Gastroesophageal sphincter (tissue), 4 donors: ENCODE results near the gene ITGAX. TPM values are rescaled to one million over a fixed set of nuclear protein-coding genes. Genes with fewer than 3 reads are reported as not detected.
A peak's percentile ranks its signal among the peaks of the same experiment; 100 is the strongest.

ENCODE experiments used
- ATAC-seq: fragments of 150-250 bp; one replicate; pipeline ENCODE4 v1.9.1; 2016; ENCODE audit warnings: mild to moderate bottlenecking, moderate library complexity
- H3K27ac ChIP-seq, 4 donors: fragments of 200-600 bp; sonication (generic) in 3 of 4; 1 replicate in 3 of 4; 2 replicates in 1 of 4; pipeline ENCODE4 v1.5.1; 2016 to 2019
- H3K27me3 ChIP-seq: fragments of 200-600 bp; sonication (generic); one replicate; pipeline ENCODE4 v1.5.1; 2019
- H3K36me3 ChIP-seq, 2 donors: fragments of 200-600 bp; sonication (generic); one replicate each; pipeline ENCODE4 v1.5.1; 2019; ENCODE audit warnings: control low read depth in 1 of 2
- H3K4me1 ChIP-seq, 3 donors: fragments of 200-600 bp; sonication (generic); 1 replicate in 2 of 3; 2 replicates in 1 of 3; pipeline ENCODE4 v1.5.1; 2016 to 2019; ENCODE audit warnings: control low read depth in 2 of 3
- H3K4me3 ChIP-seq, 2 donors: fragments of 200-600 bp; sonication (generic); one replicate each; pipeline ENCODE4 v1.5.1; 2019; ENCODE audit warnings: mild to moderate bottlenecking in 1 of 2, moderate library complexity in 1 of 2
- H3K9me3 ChIP-seq, 3 donors: fragments of 200-600 bp; sonication (generic); one replicate each; pipeline ENCODE4 v1.5.1; 2017 to 2019; ENCODE audit warnings: control low read depth in 2 of 3
- EP300 ChIP-seq: sonication (generic); formaldehyde crosslinking; IDR thresholded peaks from one replicate; pipeline ENCODE4 v1.6.1; 2017; ENCODE audit warnings: antibody characterized with exemption, mild to moderate bottlenecking
- POLR2A ChIP-seq, 2 donors: fragments of 450-650 bp; IDR thresholded peaks; one replicate each; pipeline ENCODE4 v1.6.1; 2017; ENCODE audit warnings: antibody characterized with exemption in 2 of 2, mild to moderate bottlenecking in 2 of 2, moderate library complexity in 1 of 2
- POLR2AphosphoS5 ChIP-seq: sonication (generic); formaldehyde crosslinking; IDR thresholded peaks from one replicate; pipeline ENCODE4 v1.6.1; 2017; ENCODE audit warnings: antibody characterized with exemption
- WGBS, 2 donors: methylation state at CpG; one replicate each; pipeline ENCODE4 v1.1.5; 2018; ENCODE audit warnings: low coverage in 1 of 2; 5-methylcytosine and 5-hydroxymethylcytosine counted together
- total RNA-seq, 4 donors: library from RNA; depleted of rRNA; stranded (reverse); fragments of >200 nt; gene quantifications; one replicate each; pipeline ENCODE4 v1.1.0, GENCODE V29; 2016
- TF ChIP-seq, protein P1 (sequence below), 4 experiments: fragments of 200-600 bp in 2 of 4; fragments of 450-650 bp in 2 of 4; sonication (generic) in 1 of 4; IDR thresholded peaks; one replicate each; pipeline ENCODE4 v1.5.1; 2017 to 2019; ENCODE audit warnings: antibody characterized with exemption in 4 of 4, mild to moderate bottlenecking in 2 of 4, moderate library complexity in 2 of 4

The ITGAX gene
- total RNA-seq, 4 donors from 2014 or later, result 1.2 to 7.5 (median 2.4) TPM

DNA sequence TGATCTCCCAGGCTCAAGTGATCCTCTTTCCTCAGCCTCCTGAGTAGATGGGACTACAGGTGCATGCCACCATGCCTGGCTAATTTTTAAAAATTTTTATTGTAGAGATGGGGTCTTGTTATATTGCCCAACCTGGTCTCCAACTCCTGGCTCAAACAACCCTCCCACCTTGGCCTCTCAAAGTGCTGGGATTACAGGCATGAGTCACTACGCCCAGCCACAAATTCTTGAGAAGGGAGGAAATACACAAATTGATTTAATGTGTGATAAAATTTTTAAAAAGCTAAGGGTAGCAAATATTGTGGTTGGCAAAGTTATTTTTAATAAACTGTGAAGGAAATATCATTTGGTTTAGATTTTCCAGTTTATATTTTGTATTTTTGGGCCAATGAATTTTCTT, 47.7 kb downstream of the ITGAX start:
- WGBS, 2 donors, result 80 to 91% methylated on average over 1 of the region's 1 CpG
- Histone ChIP-seq H3K27me3 (peaks cover 4% of the 10 kb centered on the region), H3K4me3 (no peak overlapping the region), H3K36me3 (no peaks in the 10 kb centered on the region), H3K4me1 (no peaks in the 10 kb centered on the region), H3K27ac (no peak overlapping the region), H3K9me3 (peaks cover 0 to 16% (median 0%) of the 10 kb centered on the region in 3 donors)
- TF ChIP-seq, protein P1, sequence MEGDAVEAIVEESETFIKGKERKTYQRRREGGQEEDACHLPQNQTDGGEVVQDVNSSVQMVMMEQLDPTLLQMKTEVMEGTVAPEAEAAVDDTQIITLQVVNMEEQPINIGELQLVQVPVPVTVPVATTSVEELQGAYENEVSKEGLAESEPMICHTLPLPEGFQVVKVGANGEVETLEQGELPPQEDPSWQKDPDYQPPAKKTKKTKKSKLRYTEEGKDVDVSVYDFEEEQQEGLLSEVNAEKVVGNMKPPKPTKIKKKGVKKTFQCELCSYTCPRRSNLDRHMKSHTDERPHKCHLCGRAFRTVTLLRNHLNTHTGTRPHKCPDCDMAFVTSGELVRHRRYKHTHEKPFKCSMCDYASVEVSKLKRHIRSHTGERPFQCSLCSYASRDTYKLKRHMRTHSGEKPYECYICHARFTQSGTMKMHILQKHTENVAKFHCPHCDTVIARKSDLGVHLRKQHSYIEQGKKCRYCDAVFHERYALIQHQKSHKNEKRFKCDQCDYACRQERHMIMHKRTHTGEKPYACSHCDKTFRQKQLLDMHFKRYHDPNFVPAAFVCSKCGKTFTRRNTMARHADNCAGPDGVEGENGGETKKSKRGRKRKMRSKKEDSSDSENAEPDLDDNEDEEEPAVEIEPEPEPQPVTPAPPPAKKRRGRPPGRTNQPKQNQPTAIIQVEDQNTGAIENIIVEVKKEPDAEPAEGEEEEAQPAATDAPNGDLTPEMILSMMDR (IDR thresholded peaks at IDR 0.05), result no peak
- no peak for TF ChIP-seq POLR2AphosphoS5
- TF ChIP-seq EP300, result no peak
- TF ChIP-seq POLR2A (IDR thresholded peaks at IDR 0.05), result no peak
- no peak for ATAC-seq

- Histone ChIP-seq H3K4me3 (no peak overlapping the region), H3K27ac (no peak overlapping the region), H3K27me3 (peaks cover 3% of the 10 kb centered on the region), H3K36me3 (no peaks in the 10 kb centered on the region), H3K9me3 (peaks cover 0 to 16% (median 0%) of the 10 kb centered on the region in 3 donors), H3K4me1 (no peaks in the 10 kb centered on the region)
- TF ChIP-seq, protein P1 (IDR thresholded peaks at IDR 0.05), result no peak
- TF ChIP-seq POLR2A (IDR thresholded peaks at IDR 0.05) (no peak), POLR2AphosphoS5 (no peak), EP300 (no peak)
- no peak for ATAC-seq
- WGBS, 2 donors, result 80 to 90% methylated on average over 2 of the region's 21 CpGs
Measured at GRCh38 chr16:31403590-31404352, 48.8 kb downstream of the ITGAX start.

GRCh38 chr16:31404353-31405064, 49.5 kb downstream of the ITGAX start:
- WGBS, 2 donors, result 43 to 53% methylated on average over 3 to 8 of the region's 9 CpGs
- TF ChIP-seq, protein P1 (IDR thresholded peaks at IDR 0.05), result no peak
- TF ChIP-seq POLR2A (IDR thresholded peaks at IDR 0.05), result no peak
- TF ChIP-seq POLR2AphosphoS5, result no peak
- no peaks in the 10 kb centered on the region for H3K4me1 ChIP-seq
- peaks cover 0 to 9% (median 0%) of the 10 kb centered on the region in 3 donors for H3K9me3 ChIP-seq
- no peak overlapping the region for H3K4me3 ChIP-seq
- H3K27ac ChIP-seq, result no peak overlapping the region
- peaks cover 10% of the 10 kb centered on the region for H3K27me3 ChIP-seq
- H3K36me3 ChIP-seq, result no peaks in the 10 kb centered on the region
- peak; percentile 51 for ATAC-seq

GRCh38 chr16:31407406-31407805, 52.4 kb downstream of the ITGAX start:
- no peaks in the 10 kb centered on the region for H3K4me1 ChIP-seq
- no peak overlapping the region for H3K4me3 ChIP-seq
- ATAC-seq, result no peak
- H3K27me3 ChIP-seq, result peaks cover 26% of the 10 kb centered on the region
- H3K27ac ChIP-seq, result no peak overlapping the region
- no peak for TF ChIP-seq EP300
- TF ChIP-seq, protein P1 (IDR thresholded peaks at IDR 0.05), result no peak
- no peak for TF ChIP-seq POLR2A (IDR thresholded peaks at IDR 0.05)
- TF ChIP-seq POLR2AphosphoS5, result no peak
- H3K36me3 ChIP-seq, result no peaks in the 10 kb centered on the region
- no peaks in the 10 kb centered on the region for H3K9me3 ChIP-seq
- WGBS, 2 donors, result 50% methylated on average over 1 of the region's 8 CpGs; no CpG with 5 or more reads in 1 of the 2 donors
